Measurements from ENCODE around the gene NUP37.

Gene NUP37

GRCh38 chr12:102024765-102025164, 95.1 kb downstream of the NUP37 start:
- no peak for FAIRE-seq

GRCh38 chr12:102023343-102023930, 96.5 kb downstream of the NUP37 start:
- FAIRE-seq, result no peak
